Choroid plexus epithelial cell (primary cell): Measurements from ENCODE around the gene ZNF724.

ENCODE experiments used
- DNase-seq: peaks from one replicate; pipeline ENCODE4 v3.0.0-alpha.2; 2010; ENCODE audit warnings: low read depth
- H3K4me3 ChIP-seq: 2 replicates; pipeline ENCODE4 v1.5.1; 2011; ENCODE audit warnings: low read depth, mild to moderate bottlenecking, control low read depth, low read length, moderate library complexity
- CTCF ChIP-seq: conservative IDR thresholded peaks from 2 replicates; pipeline ENCODE4 v1.5.1; 2011; ENCODE audit warnings: low read depth, mild to moderate bottlenecking, control low read depth, inconsistent platforms, low read length, moderate library complexity

ZNF724 gene

GRCh38 chr19:23222998-23223652 is 27.1 kb downstream of the ZNF724 start:
- H3K4me3 ChIP-seq: no peak overlapping the region
- no peak for DNase-seq
- TF ChIP-seq CTCF: no peak

GRCh38 chr19:23203841-23204344 is 46.3 kb downstream of the ZNF724 start:
- peak; percentile 16 for DNase-seq
- TF ChIP-seq CTCF: no peak
- H3K4me3 ChIP-seq: peak overlapping the region; percentile 50

- H3K4me3 ChIP-seq: no peak overlapping the region
- no peak for TF ChIP-seq CTCF
- no peak for DNase-seq
Measured at GRCh38 chr19:23190341-23190740, 59.9 kb downstream of the ZNF724 start.

- H3K4me3 ChIP-seq: no peak overlapping the region
- no peak for TF ChIP-seq CTCF
- DNase-seq: no peak
Measured at GRCh38 chr19:23183251-23183650, 66.9 kb downstream of the ZNF724 start.
